Immature natural killer cell (primary cell): ENCODE measurements around the gene MGRN1. TPM values are rescaled to one million over a fixed set of nuclear protein-coding genes. Genes with fewer than 3 reads are reported as not detected.

Source experiments
- DNase-seq, 3 donors: peaks; one replicate each; pipeline ENCODE4 v3.0.0; 2022; ENCODE audit warnings: mixed read lengths in 1 of 3
- H3K27ac Mint-ChIP-seq, 6 donors: one replicate each; pipeline ENCODE4 v1.8.0; 2020; ENCODE audit warnings: mixed read lengths in 6 of 6, mild to moderate bottlenecking in 5 of 6, inconsistent platforms in 4 of 6, moderate library complexity in 3 of 6
- H3K27me3 Mint-ChIP-seq, 3 donors: one replicate each; pipeline ENCODE4 v1.8.0; 2020 to 2021; ENCODE audit warnings: low read depth in 3 of 3, mild to moderate bottlenecking in 3 of 3, mixed read lengths in 3 of 3, moderate library complexity in 3 of 3, inconsistent platforms in 1 of 3
- H3K36me3 Mint-ChIP-seq, 3 donors: one replicate each; pipeline ENCODE4 v1.8.0; 2020; ENCODE audit warnings: mixed read lengths in 3 of 3, inconsistent platforms in 2 of 3, mild to moderate bottlenecking in 2 of 3
- H3K4me1 Mint-ChIP-seq, 2 donors: one replicate each; pipeline ENCODE4 v1.8.0; 2020; ENCODE audit warnings: inconsistent platforms in 2 of 2, mild to moderate bottlenecking in 2 of 2, mixed read lengths in 2 of 2, moderate library complexity in 1 of 2
- H3K4me3 Mint-ChIP-seq, 5 donors: one replicate each; pipeline ENCODE4 v1.8.0; 2020; ENCODE audit warnings: mild to moderate bottlenecking in 5 of 5, mixed read lengths in 5 of 5, inconsistent platforms in 3 of 5, moderate library complexity in 3 of 5
- H3K9me3 Mint-ChIP-seq, 6 donors: one replicate each; pipeline ENCODE4 v1.8.0; 2020; ENCODE audit warnings: mild to moderate bottlenecking in 6 of 6, mixed read lengths in 6 of 6, inconsistent platforms in 4 of 6, moderate library complexity in 3 of 6
- polyA plus RNA-seq, 3 donors: library from polyadenylated mRNA; unstranded; fragments of 300-500 nt; fragmentation: Illumina TruSeq; gene quantifications; one replicate each; pipeline ENCODE4 v1.2.3, GENCODE V29; 2021

Gene MGRN1
- polyA plus RNA-seq, 3 donors from 2014 or later: 2.3 to 13.2 (median 3.5) TPM

DNA sequence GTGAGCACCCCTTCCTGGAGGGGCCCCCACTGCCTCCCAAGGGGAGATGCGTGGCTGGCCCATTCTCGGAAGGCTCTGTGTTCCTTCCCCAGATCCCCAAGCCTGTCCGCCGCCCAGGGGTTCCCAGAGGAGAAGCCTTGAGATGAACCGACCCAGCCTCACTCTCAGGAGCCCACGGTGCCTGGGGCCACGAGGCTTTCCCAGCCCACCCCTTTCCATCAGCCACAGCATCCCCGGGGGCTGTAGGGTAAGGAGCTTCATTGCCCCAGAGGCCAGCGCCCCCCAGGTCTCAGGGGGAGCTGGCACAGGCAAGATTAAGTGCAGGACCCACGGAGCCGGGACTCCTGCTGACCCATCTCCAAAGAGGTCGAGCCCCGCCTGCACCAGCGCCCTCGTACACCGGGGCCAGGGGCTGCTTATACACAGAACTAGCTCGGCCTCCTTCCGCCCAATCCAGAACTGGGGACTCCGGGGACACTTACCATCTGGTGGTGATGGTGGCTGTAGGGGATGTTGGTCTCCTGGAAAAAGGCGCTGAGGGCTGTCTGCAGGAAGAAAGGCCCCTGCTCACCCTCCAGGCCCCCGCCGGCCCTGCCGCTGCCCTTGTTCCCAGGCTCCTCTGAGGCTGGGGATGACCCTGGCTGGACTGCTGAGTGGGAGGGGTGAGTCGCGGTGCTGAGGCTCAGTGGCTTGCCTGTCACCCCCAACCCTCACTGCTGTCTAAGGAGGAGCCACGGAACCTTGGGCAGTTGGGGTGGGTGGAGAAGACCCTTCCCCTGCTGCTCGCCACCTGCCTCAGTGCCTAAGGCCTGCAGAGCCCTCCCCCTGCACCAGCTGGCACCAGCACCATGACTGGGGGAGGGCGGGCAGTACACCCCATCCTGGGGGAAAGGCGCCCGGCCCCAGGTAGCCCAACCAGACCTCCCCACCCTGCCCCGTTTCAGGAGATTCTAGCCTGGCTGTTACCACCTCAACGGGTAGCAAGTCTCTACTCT lies 14.3 kb upstream of the MGRN1 start:
- Mint-ChIP-seq H3K4me1 (peaks cover 0 to 18% of the 10 kb centered on the region in 2 donors), H3K27ac (no peak overlapping the region), H3K36me3 (no peaks in the 10 kb centered on the region), H3K4me3 (no peak overlapping the region), H3K9me3 (no peaks in the 10 kb centered on the region), H3K27me3 (no peaks in the 10 kb centered on the region)
- DNase-seq: no peak

DNA sequence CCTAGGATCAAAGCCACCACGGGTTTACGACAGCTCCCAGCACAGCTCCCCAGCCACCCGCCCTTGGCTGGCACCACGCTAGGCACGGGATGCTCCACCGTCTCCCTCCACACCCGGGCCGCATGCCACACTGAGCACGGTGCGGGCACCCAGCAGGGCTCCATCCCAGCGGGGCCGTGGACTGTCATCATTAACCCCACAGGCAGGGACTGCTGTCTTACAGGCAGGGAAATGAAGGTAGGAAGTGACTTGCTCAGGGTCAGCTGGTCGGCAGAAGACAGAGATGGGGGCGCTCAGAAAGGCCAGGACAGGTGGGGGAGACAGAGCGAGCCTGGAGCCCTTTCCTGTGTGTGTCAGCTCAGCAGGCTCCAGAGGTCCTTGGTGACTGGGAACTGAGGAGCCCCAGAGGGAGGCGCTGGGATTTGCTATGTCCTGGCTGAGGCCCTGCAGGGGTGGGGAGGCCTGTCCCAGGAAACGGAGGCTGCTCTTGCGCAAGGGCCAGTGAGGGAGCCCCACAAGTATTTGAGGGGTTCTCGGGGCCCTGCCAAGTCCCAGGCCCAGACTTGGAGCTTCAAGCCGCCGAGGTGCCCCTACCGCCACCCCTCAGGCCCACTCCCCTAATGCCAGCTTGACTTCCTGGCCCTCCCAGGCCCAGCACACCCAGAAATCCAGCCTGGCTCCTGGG lies 13.1 kb upstream of the MGRN1 start:
- Mint-ChIP-seq H3K4me3 (peak overlapping the region in 1 of 5 donors; percentile 2), H3K4me1 (peaks cover 10 to 29% of the 10 kb centered on the region in 2 donors), H3K36me3 (no peaks in the 10 kb centered on the region), H3K9me3 (no peaks in the 10 kb centered on the region), H3K27me3 (peaks cover 0 to 4% (median 2%) of the 10 kb centered on the region in 3 donors), H3K27ac (no peak overlapping the region)
- no peak for DNase-seq

DNA sequence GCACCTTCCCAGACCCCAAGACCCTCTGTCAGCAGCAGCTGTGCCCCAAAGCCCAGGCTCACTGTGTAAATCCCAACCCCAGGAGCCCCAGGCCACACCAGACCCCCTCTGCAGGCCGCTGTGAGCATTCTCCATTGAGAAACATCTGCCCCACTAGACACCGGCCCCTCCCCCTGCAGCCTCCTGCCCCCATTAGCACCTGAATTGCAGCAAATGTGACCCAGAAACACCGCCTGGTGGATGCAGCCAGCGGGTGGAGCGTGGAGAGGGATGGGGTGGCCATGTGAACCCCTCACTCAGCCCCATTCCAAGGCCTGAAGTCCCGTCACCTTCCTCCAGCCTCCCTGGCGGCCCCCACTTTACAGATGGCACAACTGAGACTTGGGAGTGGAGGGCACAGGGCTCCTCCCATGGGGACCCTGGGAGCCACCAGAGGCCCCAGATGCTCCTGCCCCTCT lies 12.1 kb upstream of the MGRN1 start:
- no peak overlapping the region for H3K27ac Mint-ChIP-seq

DNA sequence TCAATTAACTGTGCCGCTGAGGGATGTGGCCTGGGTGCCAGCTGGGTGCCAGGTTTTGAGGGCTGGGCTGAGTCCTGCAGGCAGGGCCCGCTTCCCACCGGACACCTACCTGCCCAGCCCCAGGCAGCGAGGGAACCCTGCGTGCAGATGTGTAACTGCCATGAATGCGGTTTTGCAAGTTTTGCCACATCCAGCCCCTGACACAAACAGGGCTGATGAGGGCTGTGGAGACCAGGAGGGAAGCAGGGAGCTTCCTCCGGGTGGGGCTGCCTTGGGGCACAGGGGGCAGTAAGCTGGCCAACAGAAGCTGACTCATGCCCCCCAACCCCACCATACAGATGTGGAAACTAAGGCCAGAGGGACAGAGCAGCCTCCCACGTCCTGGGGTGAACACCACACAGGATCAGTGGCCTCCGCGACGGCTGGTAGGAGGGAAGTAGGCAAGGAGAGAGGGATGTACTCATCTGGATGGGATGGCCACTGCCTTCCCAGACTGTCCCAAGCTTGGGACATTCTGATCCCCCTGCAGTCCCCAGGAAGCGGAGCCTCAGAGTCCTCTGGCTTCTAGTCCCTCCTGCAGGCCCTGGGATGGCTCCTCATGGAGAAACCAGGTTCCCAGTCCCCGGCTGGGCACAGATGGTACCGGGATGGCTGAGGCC lies 11.5 kb upstream of the MGRN1 start:
- Mint-ChIP-seq H3K4me3 (peak overlapping the region; percentile 74 to 85 (median 78)), H3K36me3 (no peaks in the 10 kb centered on the region), H3K9me3 (no peaks in the 10 kb centered on the region), H3K27me3 (peaks cover 0 to 5% (median 2%) of the 10 kb centered on the region in 3 donors), H3K27ac (no peak overlapping the region), H3K4me1 (peaks cover 13 to 36% of the 10 kb centered on the region in 2 donors)
- no peak for DNase-seq

More for the DNA sequence above, 12.1 kb upstream of the MGRN1 start:
- no peaks in the 10 kb centered on the region for H3K9me3 Mint-ChIP-seq
- peaks cover 0 to 5% (median 2%) of the 10 kb centered on the region in 3 donors for H3K27me3 Mint-ChIP-seq
- peaks cover 13 to 34% of the 10 kb centered on the region in 2 donors for H3K4me1 Mint-ChIP-seq
- no peak for DNase-seq
- peak overlapping the region in 1 of 5 donors; percentile 85 for H3K4me3 Mint-ChIP-seq
- H3K36me3 Mint-ChIP-seq: no peaks in the 10 kb centered on the region

DNA sequence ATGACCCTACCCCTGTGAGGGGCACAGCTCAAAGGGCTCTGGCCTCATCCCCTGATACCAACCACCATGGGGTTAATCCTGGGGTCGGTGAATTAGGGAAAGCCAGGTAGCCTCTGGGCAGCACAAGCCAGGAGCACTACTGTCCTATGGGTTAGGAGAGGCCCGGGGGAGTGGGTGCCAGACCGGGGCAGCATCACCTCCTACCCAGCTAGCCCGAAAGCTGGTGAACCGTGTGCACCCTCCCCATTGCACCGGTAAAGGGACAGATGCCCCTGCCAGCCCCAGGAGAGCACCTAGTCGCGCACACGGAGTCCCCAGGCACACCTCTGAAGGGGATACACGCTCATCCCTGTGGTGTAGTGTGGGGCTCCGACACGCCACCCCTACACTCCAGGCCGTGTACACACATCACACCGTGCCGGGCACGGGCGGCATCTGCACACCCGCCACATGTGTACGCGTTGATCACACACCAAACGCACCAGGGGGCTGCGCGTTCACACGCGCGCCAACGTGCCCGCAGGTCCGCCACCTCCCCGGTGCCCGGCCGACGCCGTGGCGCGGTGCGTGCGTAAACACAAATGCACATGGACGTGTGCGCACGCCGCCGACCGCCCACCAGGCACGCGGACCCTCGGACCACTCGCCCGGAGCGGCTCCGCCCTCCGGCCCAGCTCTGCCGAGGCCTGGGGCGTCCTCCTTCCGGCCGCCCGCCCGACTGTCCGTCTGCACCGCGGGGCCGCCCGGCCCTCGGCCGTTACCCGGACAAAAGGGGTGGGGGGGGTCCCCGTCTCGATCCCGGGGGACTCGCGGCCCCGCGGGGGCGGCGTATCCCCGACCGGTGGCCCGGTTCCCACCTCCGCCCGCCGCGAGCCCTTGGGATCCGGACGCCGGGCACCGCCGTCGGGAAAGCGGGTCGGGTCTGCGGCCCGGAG lies 10.7 kb upstream of the MGRN1 start:
- DNase-seq: peak; percentile 21 to 38 (median 22)
- Mint-ChIP-seq H3K4me1 (peaks cover 13 to 36% of the 10 kb centered on the region in 2 donors), H3K9me3 (no peaks in the 10 kb centered on the region), H3K27me3 (peaks cover 0 to 5% (median 2%) of the 10 kb centered on the region in 3 donors), H3K4me3 (peak overlapping the region; percentile 74 to 85 (median 78)), H3K36me3 (no peaks in the 10 kb centered on the region), H3K27ac (peak overlapping the region in 3 of 6 donors; percentile 17 to 64 (median 50))

DNA sequence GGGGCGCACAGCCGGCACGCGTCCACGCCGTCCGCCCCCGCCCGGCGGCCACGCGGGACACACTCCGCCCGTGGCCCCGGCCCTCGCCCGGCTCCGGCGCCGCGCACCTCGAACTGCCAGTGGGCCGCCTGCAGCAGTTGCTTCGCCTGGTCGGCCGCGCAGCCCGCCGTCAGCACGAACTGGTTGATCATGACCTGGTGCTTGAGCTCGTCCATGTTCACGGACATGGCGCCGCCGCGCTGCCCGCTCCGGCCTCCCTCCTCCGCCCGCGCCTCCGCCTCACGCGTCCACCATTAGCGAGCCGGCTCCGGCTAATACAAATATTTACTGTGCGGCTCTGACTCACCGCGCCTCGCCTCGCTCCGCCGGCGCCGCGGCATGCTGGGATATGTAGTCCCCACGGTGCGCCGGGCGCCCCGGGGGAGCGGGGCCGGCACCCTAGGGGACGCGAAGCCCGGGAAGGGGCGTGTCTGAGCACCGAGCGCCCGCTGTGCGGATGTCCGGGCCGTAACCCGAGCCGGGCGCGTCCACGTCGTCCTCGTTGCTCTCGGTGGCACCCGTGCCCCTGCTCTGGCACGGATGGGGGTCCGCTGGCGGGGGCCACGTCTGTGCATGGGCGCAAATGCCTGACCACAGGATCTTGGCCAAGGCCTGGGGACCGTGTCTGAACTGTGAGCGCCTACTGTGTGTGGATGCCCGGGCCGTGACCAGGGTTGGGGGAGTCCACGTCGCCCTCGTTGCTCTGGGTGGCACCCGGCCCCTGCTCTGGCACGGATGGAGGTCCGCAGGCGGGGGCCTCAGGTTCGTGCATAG lies 9.8 kb upstream of the MGRN1 start, which contains the start of gene UBALD1:
Gene UBALD1 (minus strand): TSS at position 318 of the 813 bp plus-strand sequence. CDS start 91 bp downstream, at position 227.
- H3K27ac Mint-ChIP-seq: peak within 1 kb of the TSS; percentile 84 to 98 (median 94)
- no peaks in the 10 kb centered on the region for H3K9me3 Mint-ChIP-seq
- H3K4me1 Mint-ChIP-seq: peaks cover 13 to 36% of the 10 kb centered on the region in 2 donors
- peaks cover 0 to 5% (median 2%) of the 10 kb centered on the region in 3 donors for H3K27me3 Mint-ChIP-seq
- DNase-seq: peak; percentile 69 to 72 (median 70)
- H3K36me3 Mint-ChIP-seq: no peaks in the 10 kb centered on the region
- H3K4me3 Mint-ChIP-seq: peak within 1 kb of the TSS; percentile 90 to 94 (median 94)

DNA sequence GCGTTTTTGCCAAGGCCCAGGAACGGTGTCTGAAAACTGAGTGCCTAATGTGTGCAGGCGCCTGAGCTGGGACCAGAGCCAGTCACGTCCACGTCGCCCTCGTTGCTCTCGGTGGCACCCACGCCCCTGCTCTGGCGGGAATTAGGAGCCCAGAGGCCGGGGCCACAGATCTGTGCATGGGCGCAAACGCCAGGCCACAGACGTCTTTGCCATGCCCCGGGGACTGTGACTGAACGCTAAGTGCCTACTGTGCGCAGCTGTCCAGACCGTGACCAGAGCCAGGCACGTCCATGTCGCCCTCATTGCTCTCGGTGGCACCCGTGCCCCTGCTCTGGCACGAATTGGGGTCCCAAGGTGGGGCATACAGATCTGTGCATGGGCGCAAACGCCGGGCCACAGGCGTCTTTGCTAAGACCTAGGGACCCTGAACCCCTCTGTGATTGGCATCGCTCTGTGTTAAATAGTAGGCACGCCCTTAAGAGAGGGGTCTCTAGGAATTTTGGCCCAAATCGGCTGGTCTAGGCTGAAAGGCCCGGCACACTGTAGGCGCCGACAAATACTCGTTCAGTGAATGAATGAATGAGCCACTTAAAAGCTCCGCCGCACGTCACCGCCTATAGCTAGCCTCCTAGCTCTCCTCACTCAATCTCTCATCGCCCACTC lies 9.1 kb upstream of the MGRN1 start:
- H3K4me1 Mint-ChIP-seq: peaks cover 13 to 36% of the 10 kb centered on the region in 2 donors
- peak overlapping the region; percentile 84 to 98 (median 94) for H3K27ac Mint-ChIP-seq
- H3K9me3 Mint-ChIP-seq: no peaks in the 10 kb centered on the region
- H3K27me3 Mint-ChIP-seq: peaks cover 0 to 5% (median 2%) of the 10 kb centered on the region in 3 donors
- no peaks in the 10 kb centered on the region for H3K36me3 Mint-ChIP-seq
- DNase-seq: no peak
- H3K4me3 Mint-ChIP-seq: peak overlapping the region; percentile 86 to 94 (median 90)

DNA sequence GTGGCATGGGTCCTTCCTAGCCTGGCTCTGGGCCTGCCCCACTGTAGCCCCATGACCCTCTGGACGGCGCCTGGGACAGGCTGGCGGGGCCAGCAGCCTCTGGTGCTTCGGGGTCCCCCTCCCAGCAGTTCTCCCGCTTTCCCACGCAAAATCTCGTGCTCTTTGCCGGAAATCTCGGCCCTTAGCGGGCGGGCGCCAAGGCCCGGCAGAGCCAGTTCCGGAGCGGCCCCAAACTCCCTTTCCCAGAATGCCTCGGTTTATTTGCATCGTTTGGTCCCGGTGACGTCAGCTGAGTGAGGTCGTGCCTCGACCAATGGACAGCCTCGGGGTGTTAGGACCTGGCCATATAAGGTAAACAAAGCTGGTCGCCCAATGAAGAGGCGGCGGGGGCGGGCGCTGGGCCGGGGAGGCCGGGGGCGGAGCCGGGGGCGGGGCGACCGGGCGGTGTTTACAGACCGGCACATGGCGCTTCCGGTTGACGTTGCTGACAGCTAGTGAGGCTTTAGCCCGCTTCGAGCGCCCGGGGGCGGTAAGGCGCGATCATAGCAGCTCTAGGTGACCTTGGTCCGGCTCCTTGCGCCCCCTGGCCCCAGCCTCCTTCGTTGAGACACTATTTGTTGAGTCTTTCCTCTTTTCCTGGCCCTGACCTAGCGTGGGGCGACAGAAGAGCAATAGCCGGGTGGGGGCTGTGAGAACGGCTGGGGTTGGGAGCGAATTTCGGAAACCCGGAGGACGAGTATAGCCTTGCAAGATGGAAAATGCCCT lies 8.4 kb upstream of the MGRN1 start:
- peak overlapping the region; percentile 95 to 100 (median 98) for H3K27ac Mint-ChIP-seq
- H3K4me3 Mint-ChIP-seq: peak overlapping the region; percentile 90 to 96 (median 93)
- no peaks in the 10 kb centered on the region for H3K9me3 Mint-ChIP-seq
- no peaks in the 10 kb centered on the region for H3K36me3 Mint-ChIP-seq
- H3K4me1 Mint-ChIP-seq: peaks cover 13 to 36% of the 10 kb centered on the region in 2 donors
- H3K27me3 Mint-ChIP-seq: peaks cover 0 to 5% (median 4%) of the 10 kb centered on the region in 3 donors
- DNase-seq: peak; percentile 98 to 99 (median 98)

DNA sequence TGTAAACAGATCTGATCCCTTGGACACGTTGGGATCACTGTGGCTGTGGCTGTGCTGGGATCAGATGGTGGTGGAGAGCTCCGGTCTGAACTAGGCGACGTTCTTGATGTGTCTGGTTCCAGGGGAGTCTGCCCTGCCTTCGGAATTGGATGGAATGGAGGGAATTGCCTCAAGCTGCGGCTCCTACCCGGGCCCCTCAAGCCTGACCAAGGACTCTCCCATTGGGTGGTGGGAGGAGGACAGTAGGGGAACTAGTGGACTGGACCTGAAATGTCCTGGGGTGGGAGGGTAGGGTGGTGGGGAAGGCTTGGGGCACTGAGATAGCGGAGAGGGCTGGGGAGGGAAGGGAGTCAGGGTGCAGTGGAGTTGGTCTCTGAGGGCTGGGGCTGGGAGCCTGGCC lies 6.7 kb upstream of the MGRN1 start:
- Mint-ChIP-seq H3K9me3 (no peaks in the 10 kb centered on the region), H3K4me3 (peak overlapping the region in 4 of 5 donors; percentile 12 to 56 (median 26)), H3K36me3 (no peaks in the 10 kb centered on the region), H3K4me1 (peaks cover 13 to 32% of the 10 kb centered on the region in 2 donors), H3K27me3 (peaks cover 0 to 5% (median 4%) of the 10 kb centered on the region in 3 donors), H3K27ac (peak overlapping the region in 5 of 6 donors; percentile 40 to 95 (median 45))
- DNase-seq: no peak

DNA sequence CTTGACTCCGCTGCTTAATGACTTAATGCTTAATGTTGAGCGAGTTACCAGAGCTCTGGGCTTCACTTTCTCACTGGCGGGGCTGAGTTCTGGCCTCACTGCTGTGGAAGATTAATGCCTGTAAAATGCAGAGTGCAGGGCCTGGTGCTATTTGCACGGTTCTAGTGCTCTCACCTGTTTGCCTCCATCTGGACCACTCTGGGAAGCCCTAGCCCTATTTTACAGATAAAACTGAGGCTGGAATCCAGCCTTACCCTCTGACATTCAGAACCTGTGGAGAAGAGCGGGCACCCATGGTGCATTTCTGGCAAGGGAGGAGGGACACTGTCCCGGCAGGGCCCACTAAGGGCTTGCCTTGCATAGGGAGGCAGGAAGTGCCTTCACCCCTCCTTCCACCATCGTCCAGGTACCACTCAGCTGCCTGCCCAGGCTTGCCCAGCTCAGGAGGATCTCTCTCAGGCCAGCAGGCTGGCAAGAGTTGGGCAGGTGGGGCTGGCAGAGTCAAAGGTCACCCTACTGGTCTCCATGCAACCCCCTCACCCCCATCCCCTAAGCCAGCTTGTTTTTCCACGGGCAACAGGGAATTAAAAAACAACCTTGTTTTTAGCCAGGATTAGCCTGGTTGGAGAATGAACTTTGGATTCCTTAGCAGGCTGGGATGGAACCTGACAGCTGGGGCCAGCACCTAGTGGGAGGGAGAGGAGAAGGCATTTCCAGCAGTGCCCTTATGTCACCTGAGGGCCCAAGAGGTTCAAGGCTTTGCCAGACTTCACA lies 5.8 kb upstream of the MGRN1 start:
- H3K36me3 Mint-ChIP-seq: no peaks in the 10 kb centered on the region
- peaks cover 15 to 23% of the 10 kb centered on the region in 2 donors for H3K4me1 Mint-ChIP-seq
- H3K4me3 Mint-ChIP-seq: no peak overlapping the region
- peaks cover 0 to 6% (median 4%) of the 10 kb centered on the region in 3 donors for H3K27me3 Mint-ChIP-seq
- no peaks in the 10 kb centered on the region for H3K9me3 Mint-ChIP-seq
- peak overlapping the region in 1 of 6 donors; percentile 45 for H3K27ac Mint-ChIP-seq
- no peak for DNase-seq
